H1 (cell line): ENCODE measurements around the gene SCNN1G. TPM values are rescaled to one million over a fixed set of nuclear protein-coding genes. Genes with fewer than 3 reads are reported as not detected.

Experiments used
- CTCF ChIA-PET: fragments of 300-600 bp; sonication (Branson Sonifier 250); formaldehyde crosslinking; loops from one replicate; lab custom pipeline; 2021; ENCODE audit not compliant: partially characterized antibody; lab: Charles Lee
- POLR2A ChIA-PET: fragments of 300-600 bp; sonication (Branson Sonifier 250); formaldehyde crosslinking; loops from one replicate; lab custom pipeline; 2021; ENCODE audit warnings: inconsistent platforms; ENCODE audit not compliant: partially characterized antibody; lab: Charles Lee
- DNase-seq, 2 experiments: peaks; one replicate each; pipeline versions ENCODE4 v3.0.0 to v3.0.0-alpha.2; 2010 to 2022; ENCODE audit warnings: low spot score in 2 of 2, low read depth in 1 of 2, mixed read lengths in 1 of 2
- FAIRE-seq: peaks from 2 replicates; lab custom pipeline; 2011; peaks lifted over from hg19 to GRCh38; lab: Jason Lieb, UNC
- H2AFZ ChIP-seq: 2 replicates; pipeline ENCODE4 v1.8.1; 2012; ENCODE audit warnings: low read length, inconsistent platforms
- H2AK5ac ChIP-seq: 2 replicates; pipeline ENCODE4 v1.6.1; 2013; ENCODE audit warnings: low read depth, low read length
- H2BK120ac ChIP-seq: replicated peaks from 2 replicates; pipeline ENCODE3; 2013; ENCODE audit warnings: low read depth, low read length, inconsistent platforms
- H2BK12ac ChIP-seq: 2 replicates; pipeline ENCODE4 v1.6.1; 2013; ENCODE audit warnings: low read depth, low read length
- H2BK15ac ChIP-seq: 2 replicates; pipeline ENCODE4 v1.6.1; 2013; ENCODE audit warnings: low read length
- H2BK20ac ChIP-seq: 2 replicates; pipeline ENCODE4 v1.6.1; 2013; ENCODE audit warnings: low read length
- H2BK5ac ChIP-seq: 2 replicates; pipeline ENCODE4 v1.6.1; 2013; ENCODE audit warnings: low read depth, low read length
- H3K14ac ChIP-seq: 2 replicates; pipeline ENCODE4 v1.6.1; 2013; ENCODE audit warnings: inconsistent platforms; ENCODE audit not compliant: insufficient read length
- H3K18ac ChIP-seq: 2 replicates; pipeline ENCODE4 v1.6.1; 2013; ENCODE audit warnings: low read length; ENCODE audit errors: extremely low read depth
- H3K23ac ChIP-seq: 2 replicates; pipeline ENCODE4 v1.6.1; 2013; ENCODE audit warnings: inconsistent platforms; ENCODE audit not compliant: insufficient read length
- H3K23me2 ChIP-seq: 2 replicates; pipeline ENCODE4 v1.6.1; 2013; ENCODE audit warnings: low read depth, low read length
- H3K27ac ChIP-seq: 2 replicates; pipeline ENCODE4 v1.6.1; 2011; ENCODE audit warnings: low read depth, low read length, inconsistent platforms
- H3K27me3 ChIP-seq, 4 experiments: replicated peaks in 1 of 4; 1 replicate in 1 of 4; 2 replicates in 3 of 4; pipeline versions ENCODE4 v1.6.1 to v1.8.1; 2011 to 2013; ENCODE audit warnings: low read length in 3 of 4, mild to moderate bottlenecking in 3 of 4, inconsistent platforms in 2 of 4, mixed read lengths in 2 of 4, moderate library complexity in 1 of 4; ENCODE audit not compliant: control insufficient read depth in 3 of 4, insufficient read depth in 3 of 4; ENCODE audit errors: extremely low read depth in 1 of 4
- H3K36me3 ChIP-seq, 4 experiments: 2 replicates each; pipeline versions ENCODE4 v1.6.1 to v1.8.1; 2011 to 2013; ENCODE audit warnings: mild to moderate bottlenecking in 4 of 4, low read length in 3 of 4, moderate library complexity in 2 of 4, control low read depth in 1 of 4, inconsistent platforms in 1 of 4; ENCODE audit not compliant: insufficient read depth in 4 of 4, control insufficient read depth in 2 of 4
- H3K4ac ChIP-seq: replicated peaks from 2 replicates; pipeline ENCODE3; 2013; ENCODE audit warnings: low read length, low read depth, mixed read lengths, inconsistent platforms; ENCODE audit not compliant: insufficient read length
- H3K4me1 ChIP-seq, 4 experiments: replicated peaks in 1 of 4; 1 replicate in 1 of 4; 2 replicates in 3 of 4; pipeline versions ENCODE4 v1.6.1 to v1.8.1; 2011 to 2013; ENCODE audit warnings: low read length in 3 of 4, inconsistent platforms in 2 of 4, mixed read lengths in 1 of 4; ENCODE audit not compliant: insufficient read depth in 4 of 4, control insufficient read depth in 3 of 4
- H3K4me2 ChIP-seq, 2 experiments: 2 replicates each; pipeline versions ENCODE4 v1.6.1 to v1.8.1; 2011 to 2013; ENCODE audit warnings: low read depth in 2 of 2, low read length in 2 of 2, control low read depth in 1 of 2, inconsistent platforms in 1 of 2, mild to moderate bottlenecking in 1 of 2; ENCODE audit not compliant: insufficient read depth in 1 of 2
- H3K4me3 ChIP-seq, 4 experiments: fragments of 200-600, 300-600 bp in 1 of 4; sonication (generic), shearing (Covaris generic), sonication (Bioruptor Twin) in 1 of 4; 2 replicates each; pipeline versions ENCODE4 v1.5.1 to v1.8.1; 2011 to 2016; ENCODE audit warnings: low read length in 4 of 4, low read depth in 3 of 4, control low read depth in 2 of 4, inconsistent platforms in 2 of 4, mild to moderate bottlenecking in 2 of 4, mixed read lengths in 1 of 4, moderate library complexity in 1 of 4; ENCODE audit not compliant: insufficient read depth in 2 of 4; ENCODE audit errors: extremely low read depth in 1 of 4
- H3K56ac ChIP-seq: replicated peaks from 2 replicates; pipeline ENCODE3; 2013; ENCODE audit warnings: low read depth, mild to moderate bottlenecking, mixed read lengths, low read length, inconsistent platforms; ENCODE audit not compliant: insufficient read length
- H3K79me1 ChIP-seq: 2 replicates; pipeline ENCODE4 v1.6.1; 2013; ENCODE audit warnings: low read depth, low read length, control low read depth
- H3K79me2 ChIP-seq, 2 experiments: 2 replicates each; pipeline versions ENCODE4 v1.6.1 to v1.8.1; 2012 to 2013; ENCODE audit warnings: low read length in 2 of 2, mild to moderate bottlenecking in 2 of 2, inconsistent platforms in 1 of 2; ENCODE audit not compliant: insufficient read depth in 2 of 2, control insufficient read depth in 1 of 2
- H3K9ac ChIP-seq, 4 experiments: replicated peaks in 1 of 4; 1 replicate in 1 of 4; 2 replicates in 3 of 4; pipeline versions ENCODE4 v1.6.1 to v1.8.1; 2011 to 2013; ENCODE audit warnings: low read depth in 3 of 4, low read length in 3 of 4, control low read depth in 2 of 4, mild to moderate bottlenecking in 2 of 4, moderate library complexity in 2 of 4, inconsistent platforms in 1 of 4; ENCODE audit errors: extremely low read depth in 1 of 4
- H3K9me3 ChIP-seq, 2 experiments: 2 replicates each; pipeline versions ENCODE4 v1.6.1 to v1.8.1; 2012 to 2013; ENCODE audit warnings: mild to moderate bottlenecking in 2 of 2, moderate library complexity in 2 of 2, control low read depth in 1 of 2, inconsistent platforms in 1 of 2, low read depth in 1 of 2, low read length in 1 of 2, mixed read lengths in 1 of 2; ENCODE audit not compliant: insufficient read depth in 2 of 2
- H4K20me1 ChIP-seq, 2 experiments: replicated peaks in 1 of 2; 2 replicates each; pipeline versions ENCODE3 to v1.8.1; 2011 to 2013; ENCODE audit warnings: inconsistent platforms in 2 of 2, low read length in 2 of 2, mild to moderate bottlenecking in 1 of 2; ENCODE audit not compliant: insufficient read depth in 2 of 2, control insufficient read depth in 1 of 2
- H4K5ac ChIP-seq: 2 replicates; pipeline ENCODE4 v1.6.1; 2013; ENCODE audit warnings: low read length, low read depth, mixed read lengths, inconsistent platforms; ENCODE audit not compliant: insufficient read length
- H4K8ac ChIP-seq: 2 replicates; pipeline ENCODE4 v1.8.0; 2013; ENCODE audit warnings: mild to moderate bottlenecking, moderate library complexity, low read length, inconsistent platforms; ENCODE audit not compliant: insufficient read depth; ENCODE audit errors: extremely low read depth
- H4K91ac ChIP-seq: replicated peaks from 2 replicates; pipeline ENCODE3; 2013; ENCODE audit warnings: low read length, mixed read lengths, inconsistent platforms; ENCODE audit not compliant: insufficient read length
- ATF3 ChIP-seq: IDR thresholded peaks from 2 replicates; pipeline ENCODE4 v1.6.1; 2011; ENCODE audit warnings: low read depth, mild to moderate bottlenecking, low read length; ENCODE audit not compliant: insufficient read depth
- CHD2 ChIP-seq: IDR thresholded peaks from 2 replicates; pipeline ENCODE4 v1.6.1; 2012; ENCODE audit warnings: low read length, improper control_type of control experiment
- EP300 ChIP-seq, 2 experiments: IDR thresholded peaks; 1 replicate in 1 of 2; 2 replicates in 1 of 2; pipeline ENCODE4 v1.6.1; 2011 to 2012; ENCODE audit warnings: low read depth in 2 of 2, low read length in 2 of 2, mild to moderate bottlenecking in 2 of 2, borderline replicate concordance in 1 of 2, inconsistent platforms in 1 of 2, moderate library complexity in 1 of 2
- HDAC6 ChIP-seq: IDR thresholded peaks from one replicate; pipeline ENCODE4 v1.7.1; 2012; ENCODE audit warnings: low read depth, mild to moderate bottlenecking, inconsistent platforms, low read length, moderate library complexity
- KDM5A ChIP-seq: fragments of 200-600 bp; IDR thresholded peaks from 2 replicates; pipeline ENCODE4 v1.7.1; 2012; ENCODE audit warnings: mild to moderate bottlenecking, low read length, inconsistent platforms, mixed read lengths
- NANOG ChIP-seq: IDR thresholded peaks from 2 replicates; pipeline ENCODE4 v1.6.1; 2011; ENCODE audit warnings: low read length, low read depth, mild to moderate bottlenecking, inconsistent platforms; ENCODE audit not compliant: insufficient read depth, poor library complexity, severe bottlenecking
- SIN3A ChIP-seq, 2 experiments: IDR thresholded peaks in 1 of 2; conservative IDR thresholded peaks in 1 of 2; 2 replicates each; pipeline ENCODE4 v1.6.1; 2011 to 2012; ENCODE audit warnings: low read length in 2 of 2, improper control_type of control experiment in 1 of 2, low read depth in 1 of 2, mild to moderate bottlenecking in 1 of 2
- SP1 ChIP-seq: IDR thresholded peaks from 2 replicates; pipeline ENCODE4 v1.6.1; 2011; ENCODE audit warnings: low read depth, low read length
- SUZ12 ChIP-seq: fragments of 200-600 bp; sonication (generic); IDR thresholded peaks from 2 replicates; pipeline ENCODE4 v1.6.1; 2012; ENCODE audit warnings: mild to moderate bottlenecking, inconsistent platforms, low read length, moderate library complexity, mixed read lengths
- TEAD4 ChIP-seq: IDR thresholded peaks from 2 replicates; pipeline ENCODE4 v1.6.1; 2012; ENCODE audit warnings: low read depth, low read length, inconsistent platforms, mixed read lengths
- USF2 ChIP-seq: IDR thresholded peaks from 2 replicates; pipeline ENCODE4 v1.6.1; 2011; ENCODE audit warnings: low read length, improper control_type of control experiment
- WGBS, 2 experiments: shearing (Covaris generic) in 1 of 2; methylation state at CpG; one replicate each; pipeline versions ENCODE4 v1.1.6 to v1.1.7; 2013 to 2015; ENCODE audit warnings: low lambda C conversion rate in 2 of 2, mixed read lengths in 2 of 2, inconsistent platforms in 1 of 2, low coverage in 1 of 2, missing lambda C conversion rate in 1 of 2; ENCODE audit not compliant: insufficient replicate concordance in 2 of 2, insufficient coverage in 1 of 2, insufficient read length in 1 of 2; ENCODE audit errors: extremely low coverage in 1 of 2, missing lambda C conversion rate in 1 of 2; 5-methylcytosine and 5-hydroxymethylcytosine counted together
- polyA plus RNA-seq, 7 experiments: library from polyadenylated mRNA; depleted of rRNA in 3 of 7; stranded (reverse) in 5 of 7; unstranded in 2 of 7; fragments of >200 nt in 5 of 7; fragments of 200-250 nt in 2 of 7; gene quantifications; 1 replicate in 5 of 7; 2 replicates in 1 of 7; 4 replicates in 1 of 7; pipeline versions ENCODE4 v1.2.1 to v1.2.3, GENCODE V29; 2011 to 2013; ENCODE audit warnings: missing spikeins in 2 of 7, mixed read lengths in 2 of 7
- total RNA-seq: library from RNA; stranded (reverse); fragmentation: NEBNext Ultra II Directional; extraction: Animal tissue kit (Norgen Biotek cat#: 25700); gene quantifications from 2 replicates; pipeline ENCODE4 v1.2.1, GENCODE V29; 2021

The SCNN1G gene
- total and polyA plus RNA-seq, 2 of the 8 experiments (the other 6 are each of a cell fraction or from before 2014, with no cell fraction given) = 0.73 to 1.1 TPM

- Histone ChIP-seq H3K36me3 (no peaks in the 10 kb centered on the region), H4K91ac (no peak overlapping the region), H4K5ac (no peak overlapping the region), H2BK12ac (no peak overlapping the region), H2BK15ac (no peak overlapping the region), H3K23ac (no peak overlapping the region), H3K9me3 (no peaks in the 10 kb centered on the region), H3K27me3 (peaks cover 0 to 3% (median 1%) of the 10 kb centered on the region in 4 experiments; a peak in 1 of 7 replicates), H3K56ac (no peak overlapping the region), H3K4me3 (peak overlapping the region; percentile 63 to 92 (median 75)), H3K9ac (peak overlapping the region in 3 of 4 experiments; percentile 3 to 55 (median 26); a peak in 2 of 7 replicates), H3K4me1 (peaks cover 8 to 15% (median 11%) of the 10 kb centered on the region in 4 experiments; a peak in 6 of 7 replicates), H3K4ac (no peak overlapping the region), H2AK5ac (no peak overlapping the region), H3K79me2 (peaks cover 6 to 48% of the 10 kb centered on the region in 2 experiments; a peak in 2 of 4 replicates), H2BK120ac (no peak overlapping the region), H3K18ac (no peak overlapping the region), H2BK5ac (no peak overlapping the region), H3K4me2 (peak overlapping the region; percentile 72 to 86), H4K8ac (0 out of 2 replicates have a peak overlapping the region, but pooled peaks have one; percentile 62), H2BK20ac (no peak overlapping the region), H3K27ac (no peak overlapping the region), H3K14ac (no peak overlapping the region), H3K23me2 (peaks cover 6% of the 10 kb centered on the region), H3K79me1 (peaks cover 5% of the 10 kb centered on the region), H2AFZ (no peak overlapping the region), H4K20me1 (peaks cover 0 to 10% of the 10 kb centered on the region in 2 experiments)
- FAIRE-seq (no peak), DNase-seq (no peak)
- POLR2A ChIA-PET = interaction anchor here (1.4 kb wide), 1 partner anchor 28 kb away, joined by 4 read pairs; no protein-coding TSS in a partner anchor
- WGBS, 2 experiments = 52% methylated on average over 7 of the region's 7 CpGs; no CpG with 5 or more reads in 1 of the 2 experiments
- CTCF ChIA-PET = no interaction called here
- TF ChIP-seq EP300 (IDR thresholded peaks at IDR 0.05; ENCODE audit: borderline replicate concordance in 1 of 2, low read depth in 2 of 2, low read length in 2 of 2) = no peak
- no peak for TF ChIP-seq ATF3
- TF ChIP-seq SP1 = no peak
- TF ChIP-seq TEAD4 = no peak
- no peak for TF ChIP-seq NANOG
- TF ChIP-seq HDAC6 = no peak
- no peak for TF ChIP-seq CHD2
- no peak for TF ChIP-seq USF2
- TF ChIP-seq SUZ12 = no peak
- TF ChIP-seq KDM5A = no peak
- no peak for TF ChIP-seq SIN3A (conservative IDR thresholded peaks at IDR 0.05 in 1 of 2, IDR thresholded peaks at IDR 0.05 in 1 of 2; ENCODE audit: low read depth in 1 of 2, low read length in 2 of 2)
Observed at GRCh38 chr16:23148166-23148512, 34.4 kb upstream of the SCNN1G start.
